ENCODE measurements around the gene UHRF1.

UHRF1 gene

DNA sequence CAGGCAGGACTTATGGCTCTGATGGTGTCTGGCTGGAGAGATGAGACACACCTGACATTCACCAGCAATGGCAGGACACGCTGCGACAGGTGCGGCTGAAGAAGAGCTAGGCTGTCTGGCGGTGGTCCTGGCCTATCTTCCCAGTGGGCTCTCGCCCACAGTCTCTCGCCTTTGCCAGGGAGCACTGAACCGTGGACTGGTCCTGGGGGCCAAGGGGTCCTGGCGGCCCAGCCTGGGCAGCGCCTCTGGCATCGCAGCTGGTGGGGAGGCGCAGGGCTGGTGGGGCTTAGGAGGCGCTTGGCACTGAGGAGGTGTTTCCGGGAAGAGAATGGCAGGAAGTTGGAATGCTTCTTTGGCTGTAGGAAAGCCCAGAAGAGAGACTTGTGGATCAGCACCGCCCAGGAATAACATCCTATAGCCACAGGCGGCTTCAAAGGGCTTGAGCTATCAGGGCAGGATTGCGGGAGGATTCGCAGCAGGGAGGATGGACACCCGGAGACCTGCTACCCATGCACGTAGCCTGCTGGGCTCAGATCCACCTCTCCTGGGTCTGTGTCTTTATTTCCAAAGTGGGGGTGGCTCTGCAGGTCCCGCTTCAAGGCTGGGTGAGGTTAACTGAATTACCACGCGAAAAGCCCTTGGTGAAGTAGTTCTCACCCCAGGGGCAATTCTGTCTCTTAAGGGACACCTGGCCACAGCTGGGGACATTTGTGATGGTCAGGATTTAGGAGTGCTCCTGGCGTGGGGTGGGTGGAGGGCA lies 74.2 kb downstream of the UHRF1 start:
- Histone ChIP-seq H3K4me3 (ENCODE audit: low read length) (no peak overlapping the region), H3K27me3 (ENCODE audit: control insufficient read depth, insufficient read depth, low read length) (no peaks in the 10 kb centered on the region), H3K36me3 (ENCODE audit: control insufficient read depth, insufficient read depth, low read length) (no peaks in the 10 kb centered on the region), H3K4me1 (ENCODE audit: control insufficient read depth, insufficient read depth, low read length) (peaks cover 9% of the 10 kb centered on the region), H3K9ac (ENCODE audit: low read length) (no peak overlapping the region), H3K27ac (ENCODE audit: low read depth, low read length) (no peak overlapping the region)

DNA sequence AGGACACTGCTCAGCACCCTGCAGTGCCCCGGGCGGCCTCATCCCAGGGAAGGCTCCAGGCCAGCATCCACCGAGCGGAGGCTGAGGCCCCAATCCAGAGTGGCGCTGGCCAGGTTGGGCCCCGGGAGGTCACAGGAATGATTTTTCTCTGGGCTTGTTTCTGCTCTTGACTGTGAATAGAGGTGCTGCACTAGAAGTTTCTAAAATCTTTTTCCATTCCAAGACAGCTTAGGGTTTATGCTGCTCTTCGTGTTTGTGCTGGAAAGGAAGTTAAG lies 74.7 kb downstream of the UHRF1 start:
- Histone ChIP-seq H3K27ac (ENCODE audit: low read depth, low read length) (no peak overlapping the region), H3K36me3 (ENCODE audit: control insufficient read depth, insufficient read depth, low read length) (no peaks in the 10 kb centered on the region), H3K9ac (ENCODE audit: low read length) (no peak overlapping the region), H3K4me1 (ENCODE audit: control insufficient read depth, insufficient read depth, low read length) (peaks cover 13% of the 10 kb centered on the region), H3K27me3 (ENCODE audit: control insufficient read depth, insufficient read depth, low read length) (no peaks in the 10 kb centered on the region), H3K4me3 (ENCODE audit: low read length) (no peak overlapping the region)

GRCh38 chr19:4984438-4984990 lies 75.2 kb downstream of the UHRF1 start:
- H3K9ac ChIP-seq (ENCODE audit: low read length), result no peak overlapping the region
- no peaks in the 10 kb centered on the region for H3K36me3 ChIP-seq (ENCODE audit: control insufficient read depth, insufficient read depth, low read length)
- H3K4me3 ChIP-seq (ENCODE audit: low read length), result no peak overlapping the region
- H3K27me3 ChIP-seq (ENCODE audit: control insufficient read depth, insufficient read depth, low read length), result no peaks in the 10 kb centered on the region
- peaks cover 13% of the 10 kb centered on the region for H3K4me1 ChIP-seq (ENCODE audit: control insufficient read depth, insufficient read depth, low read length)
- no peak overlapping the region for H3K27ac ChIP-seq (ENCODE audit: low read depth, low read length)

- H3K4me1 ChIP-seq (ENCODE audit: control insufficient read depth, insufficient read depth, low read length), result peaks cover 13% of the 10 kb centered on the region
- H3K27me3 ChIP-seq (ENCODE audit: control insufficient read depth, insufficient read depth, low read length), result no peaks in the 10 kb centered on the region
- H3K9ac ChIP-seq (ENCODE audit: low read length), result no peak overlapping the region
- no peaks in the 10 kb centered on the region for H3K36me3 ChIP-seq (ENCODE audit: control insufficient read depth, insufficient read depth, low read length)
- H3K27ac ChIP-seq (ENCODE audit: low read depth, low read length), result no peak overlapping the region
- no peak overlapping the region for H3K4me3 ChIP-seq (ENCODE audit: low read length)
Observed at GRCh38 chr19:4985551-4985991, 76.3 kb downstream of the UHRF1 start.

DNA sequence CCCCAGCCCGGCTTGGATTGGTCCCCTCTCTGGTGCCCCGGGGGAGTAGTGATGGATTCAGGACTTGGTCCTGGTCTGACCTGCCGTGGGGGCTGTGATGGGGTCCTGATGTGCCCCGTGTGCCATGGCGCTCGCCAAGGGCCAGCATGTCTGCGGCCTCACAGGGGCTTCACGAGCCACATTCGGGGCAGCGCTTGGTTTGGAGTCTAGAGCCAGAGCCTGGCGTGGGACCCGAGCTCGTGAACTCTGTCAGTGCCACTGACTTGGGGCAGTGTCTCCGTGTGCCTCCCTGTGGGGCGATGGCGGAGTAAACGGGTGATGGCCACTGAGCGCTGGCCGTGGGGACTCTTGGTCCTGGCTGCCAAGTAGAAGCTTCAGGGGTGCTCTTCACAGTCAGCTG lies 76.8 kb downstream of the UHRF1 start:
- Histone ChIP-seq H3K4me1 (ENCODE audit: control insufficient read depth, insufficient read depth, low read length) (peaks cover 13% of the 10 kb centered on the region), H3K9ac (ENCODE audit: low read length) (no peak overlapping the region), H3K4me3 (ENCODE audit: low read length) (no peak overlapping the region)

GRCh38 chr19:4986471-4986891 lies 77.2 kb downstream of the UHRF1 start:
- Histone ChIP-seq H3K4me3 (ENCODE audit: low read length) (no peak overlapping the region), H3K27me3 (ENCODE audit: control insufficient read depth, insufficient read depth, low read length) (no peaks in the 10 kb centered on the region), H3K9ac (ENCODE audit: low read length) (no peak overlapping the region), H3K36me3 (ENCODE audit: control insufficient read depth, insufficient read depth, low read length) (no peaks in the 10 kb centered on the region), H3K27ac (ENCODE audit: low read depth, low read length) (no peak overlapping the region), H3K4me1 (ENCODE audit: control insufficient read depth, insufficient read depth, low read length) (peaks cover 13% of the 10 kb centered on the region)

More for the DNA sequence above, 76.8 kb downstream of the UHRF1 start:
- H3K36me3 ChIP-seq (ENCODE audit: control insufficient read depth, insufficient read depth, low read length), result no peaks in the 10 kb centered on the region
- H3K27ac ChIP-seq (ENCODE audit: low read depth, low read length), result no peak overlapping the region
- H3K27me3 ChIP-seq (ENCODE audit: control insufficient read depth, insufficient read depth, low read length), result no peaks in the 10 kb centered on the region

- H3K4me1 ChIP-seq (ENCODE audit: control insufficient read depth, insufficient read depth, low read length), result peaks cover 13% of the 10 kb centered on the region
- no peaks in the 10 kb centered on the region for H3K36me3 ChIP-seq (ENCODE audit: control insufficient read depth, insufficient read depth, low read length)
- H3K4me3 ChIP-seq (ENCODE audit: low read length), result no peak overlapping the region
- H3K27ac ChIP-seq (ENCODE audit: low read depth, low read length), result no peak overlapping the region
- no peaks in the 10 kb centered on the region for H3K27me3 ChIP-seq (ENCODE audit: control insufficient read depth, insufficient read depth, low read length)
- no peak overlapping the region for H3K9ac ChIP-seq (ENCODE audit: low read length)
Observed at GRCh38 chr19:4987256-4987655, 78.0 kb downstream of the UHRF1 start.

- H3K27ac ChIP-seq (ENCODE audit: low read depth, low read length), result no peak overlapping the region
Observed at GRCh38 chr19:4987692-4988370, 78.5 kb downstream of the UHRF1 start.

DNA sequence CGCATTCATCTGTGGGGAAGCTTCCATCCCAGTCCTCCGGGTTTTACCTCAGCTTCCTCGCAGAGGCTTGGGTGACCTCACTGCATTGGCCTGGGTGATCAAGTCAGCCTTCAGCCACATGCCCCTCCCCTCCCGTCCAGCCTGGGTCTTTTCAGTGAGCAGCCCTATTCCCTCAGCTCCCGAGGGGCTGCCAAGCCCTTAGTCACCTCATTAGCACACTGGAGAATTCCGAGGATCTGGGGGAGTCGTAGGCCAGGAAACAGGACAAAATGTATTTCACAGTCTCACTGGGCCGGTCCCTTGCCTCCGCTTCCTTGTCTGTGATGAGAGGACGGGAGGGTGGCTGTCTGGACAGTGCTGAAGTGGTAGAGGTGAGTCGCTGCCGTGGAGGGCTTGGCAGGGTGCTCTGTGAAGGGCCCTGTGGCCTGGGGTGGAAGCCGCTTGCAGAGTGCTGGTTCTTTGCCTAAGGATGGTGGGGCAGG lies 79.5 kb downstream of the UHRF1 start:
- H3K4me3 ChIP-seq (ENCODE audit: low read length), result no peak overlapping the region
- no peak overlapping the region for H3K27ac ChIP-seq (ENCODE audit: low read depth, low read length)
- no peaks in the 10 kb centered on the region for H3K36me3 ChIP-seq (ENCODE audit: control insufficient read depth, insufficient read depth, low read length)
- H3K27me3 ChIP-seq (ENCODE audit: control insufficient read depth, insufficient read depth, low read length), result no peaks in the 10 kb centered on the region
- peaks cover 13% of the 10 kb centered on the region for H3K4me1 ChIP-seq (ENCODE audit: control insufficient read depth, insufficient read depth, low read length)
- H3K9ac ChIP-seq (ENCODE audit: low read length), result no peak overlapping the region

More at GRCh38 chr19:4987692-4988370, 78.5 kb downstream of the UHRF1 start:
- H3K4me3 ChIP-seq (ENCODE audit: low read length), result no peak overlapping the region
- H3K27me3 ChIP-seq (ENCODE audit: control insufficient read depth, insufficient read depth, low read length), result no peaks in the 10 kb centered on the region
- no peak overlapping the region for H3K9ac ChIP-seq (ENCODE audit: low read length)
- H3K36me3 ChIP-seq (ENCODE audit: control insufficient read depth, insufficient read depth, low read length), result no peaks in the 10 kb centered on the region
- H3K4me1 ChIP-seq (ENCODE audit: control insufficient read depth, insufficient read depth, low read length), result peaks cover 13% of the 10 kb centered on the region

- no peaks in the 10 kb centered on the region for H3K36me3 ChIP-seq (ENCODE audit: control insufficient read depth, insufficient read depth, low read length)
- no peak overlapping the region for H3K27ac ChIP-seq (ENCODE audit: low read depth, low read length)
- H3K9ac ChIP-seq (ENCODE audit: low read length), result no peak overlapping the region
- H3K4me1 ChIP-seq (ENCODE audit: control insufficient read depth, insufficient read depth, low read length), result peaks cover 13% of the 10 kb centered on the region
- no peak overlapping the region for H3K4me3 ChIP-seq (ENCODE audit: low read length)
- no peaks in the 10 kb centered on the region for H3K27me3 ChIP-seq (ENCODE audit: control insufficient read depth, insufficient read depth, low read length)
Observed at GRCh38 chr19:4990306-4990705, 81.0 kb downstream of the UHRF1 start.

DNA sequence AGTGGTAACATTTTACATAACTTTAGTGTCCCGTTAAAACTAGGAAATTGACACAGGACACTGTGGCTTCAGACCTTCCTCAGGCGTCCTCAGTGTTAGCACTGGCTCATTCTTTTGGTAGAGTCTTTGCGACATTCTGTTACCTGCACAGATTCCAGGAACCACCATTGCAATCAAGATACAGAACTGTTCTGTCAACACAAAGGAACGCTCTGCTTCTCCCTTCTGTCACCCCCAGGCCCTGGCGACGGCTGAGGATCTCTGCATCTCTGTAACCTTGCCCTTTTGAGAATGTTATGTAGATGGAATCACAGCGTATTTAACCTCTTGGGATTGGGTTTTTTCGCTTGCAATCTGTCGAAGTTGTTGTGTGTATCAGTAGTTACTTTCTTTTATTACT lies 82.2 kb downstream of the UHRF1 start:
- no peaks in the 10 kb centered on the region for H3K27me3 ChIP-seq (ENCODE audit: control insufficient read depth, insufficient read depth, low read length)
- no peak overlapping the region for H3K4me3 ChIP-seq (ENCODE audit: low read length)
- H3K4me1 ChIP-seq (ENCODE audit: control insufficient read depth, insufficient read depth, low read length), result peaks cover 11% of the 10 kb centered on the region
- no peak overlapping the region for H3K27ac ChIP-seq (ENCODE audit: low read depth, low read length)
- H3K9ac ChIP-seq (ENCODE audit: low read length), result no peak overlapping the region
- H3K36me3 ChIP-seq (ENCODE audit: control insufficient read depth, insufficient read depth, low read length), result no peaks in the 10 kb centered on the region

GRCh38 chr19:4991996-4992698 lies 82.8 kb downstream of the UHRF1 start:
- H3K27ac ChIP-seq (ENCODE audit: low read depth, low read length), result no peak overlapping the region
- H3K36me3 ChIP-seq (ENCODE audit: control insufficient read depth, insufficient read depth, low read length), result no peaks in the 10 kb centered on the region
- peaks cover 10% of the 10 kb centered on the region for H3K4me1 ChIP-seq (ENCODE audit: control insufficient read depth, insufficient read depth, low read length)
- no peaks in the 10 kb centered on the region for H3K27me3 ChIP-seq (ENCODE audit: control insufficient read depth, insufficient read depth, low read length)
- no peak overlapping the region for H3K4me3 ChIP-seq (ENCODE audit: low read length)
- no peak overlapping the region for H3K9ac ChIP-seq (ENCODE audit: low read length)

Measured in rectal smooth muscle tissue (tissue), 1 donor.